GM19372 (cell line): ENCODE data around the gene EYA3.

Experiments
- ATAC-seq: cut with Tn5 transposase; IDR thresholded peaks from one replicate; pipeline ENCODE4 v1.9.1; 2021; ENCODE audit warnings: mild to moderate bottlenecking, low read depth, moderate library complexity; ENCODE audit not compliant: unreplicated experiment

The EYA3 gene, protein sequence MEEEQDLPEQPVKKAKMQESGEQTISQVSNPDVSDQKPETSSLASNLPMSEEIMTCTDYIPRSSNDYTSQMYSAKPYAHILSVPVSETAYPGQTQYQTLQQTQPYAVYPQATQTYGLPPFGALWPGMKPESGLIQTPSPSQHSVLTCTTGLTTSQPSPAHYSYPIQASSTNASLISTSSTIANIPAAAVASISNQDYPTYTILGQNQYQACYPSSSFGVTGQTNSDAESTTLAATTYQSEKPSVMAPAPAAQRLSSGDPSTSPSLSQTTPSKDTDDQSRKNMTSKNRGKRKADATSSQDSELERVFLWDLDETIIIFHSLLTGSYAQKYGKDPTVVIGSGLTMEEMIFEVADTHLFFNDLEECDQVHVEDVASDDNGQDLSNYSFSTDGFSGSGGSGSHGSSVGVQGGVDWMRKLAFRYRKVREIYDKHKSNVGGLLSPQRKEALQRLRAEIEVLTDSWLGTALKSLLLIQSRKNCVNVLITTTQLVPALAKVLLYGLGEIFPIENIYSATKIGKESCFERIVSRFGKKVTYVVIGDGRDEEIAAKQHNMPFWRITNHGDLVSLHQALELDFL

DNA sequence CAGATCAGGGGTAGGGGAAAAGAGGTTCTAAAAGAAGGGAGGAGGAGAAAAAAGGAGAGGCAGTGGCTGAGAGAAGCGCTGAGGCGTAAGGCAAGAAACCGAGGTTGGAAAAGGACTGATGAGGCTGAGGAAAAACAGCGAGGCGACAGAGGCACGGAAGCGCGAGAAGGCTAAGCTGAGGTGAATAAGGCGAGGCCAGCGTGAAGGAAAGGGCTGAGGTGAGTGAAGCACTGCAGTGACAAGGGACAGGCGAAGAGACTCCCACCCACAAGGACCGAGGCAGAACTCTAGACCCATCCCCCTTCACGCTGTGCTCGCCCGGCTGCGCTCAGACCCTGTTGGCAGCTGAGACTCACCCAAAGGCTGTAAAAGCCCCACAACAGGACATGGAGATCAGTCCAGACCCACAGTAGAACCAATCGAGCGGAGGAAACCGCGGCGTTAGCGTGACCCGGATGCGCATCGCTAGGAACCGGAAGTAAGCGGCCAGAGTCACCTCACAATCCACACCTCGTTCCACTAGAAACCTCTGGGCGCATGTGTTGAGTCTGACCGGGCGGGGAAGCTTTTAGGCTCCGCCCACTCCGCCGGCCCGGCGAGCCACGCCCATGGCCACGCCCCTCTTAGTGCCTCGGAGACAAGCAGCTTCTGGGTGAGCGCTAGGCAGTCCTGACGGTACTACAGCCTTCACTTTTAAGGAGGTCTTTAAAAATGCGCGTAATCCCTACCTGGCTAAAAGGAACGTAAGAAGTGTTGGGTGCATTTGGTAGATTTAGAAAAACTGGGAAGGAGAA is at the start of gene EYA3:
Gene EYA3, minus strand, starts transcription at position 443 of the 794 bp plus-strand sequence. CDS start 30,584 bp downstream, outside the sequence.
- ATAC-seq = peak; percentile 93

DNA sequence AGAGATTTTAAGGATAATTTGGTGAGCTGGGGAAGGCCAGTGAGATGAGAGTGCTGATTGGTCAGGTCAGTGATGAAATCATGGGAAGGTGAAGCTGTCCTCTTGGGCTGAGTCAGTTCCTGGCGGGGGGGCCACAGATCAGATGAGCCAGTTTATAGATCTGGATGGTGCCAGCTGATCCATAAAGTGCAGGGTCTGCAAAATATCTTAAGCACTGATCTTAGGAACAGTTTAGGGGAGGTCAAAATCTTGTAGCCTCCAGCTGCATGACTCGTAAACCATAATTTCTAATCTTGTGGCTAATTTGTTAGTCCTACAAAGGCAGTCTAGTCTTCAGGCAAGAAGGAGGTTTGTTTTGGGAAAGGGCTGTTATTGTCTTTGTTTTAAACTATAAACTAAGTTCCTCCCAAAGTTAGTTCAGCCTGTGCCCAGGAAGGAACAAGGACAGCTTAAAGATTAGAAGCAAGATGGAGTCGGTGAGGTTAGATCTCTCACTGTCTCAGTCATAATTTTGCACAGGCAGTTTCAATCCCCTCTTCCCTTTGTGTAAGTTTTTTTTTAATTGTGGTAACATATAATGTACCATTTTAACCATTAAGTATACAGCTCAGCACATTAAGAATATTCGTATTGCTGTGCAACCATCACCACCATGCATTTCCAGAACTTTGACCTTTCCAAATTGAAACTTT is 48.7 kb upstream of the EYA3 start:
- no peak for ATAC-seq

GRCh38 chr1:28136169-28136921 is 47.9 kb upstream of the EYA3 start:
- ATAC-seq = no peak

- ATAC-seq = no peak
These were observed 47.2 kb upstream of the EYA3 start for GRCh38 chr1:28135371-28136168.

GRCh38 chr1:28134651-28135207 is 46.3 kb upstream of the EYA3 start:
- no peak for ATAC-seq

DNA sequence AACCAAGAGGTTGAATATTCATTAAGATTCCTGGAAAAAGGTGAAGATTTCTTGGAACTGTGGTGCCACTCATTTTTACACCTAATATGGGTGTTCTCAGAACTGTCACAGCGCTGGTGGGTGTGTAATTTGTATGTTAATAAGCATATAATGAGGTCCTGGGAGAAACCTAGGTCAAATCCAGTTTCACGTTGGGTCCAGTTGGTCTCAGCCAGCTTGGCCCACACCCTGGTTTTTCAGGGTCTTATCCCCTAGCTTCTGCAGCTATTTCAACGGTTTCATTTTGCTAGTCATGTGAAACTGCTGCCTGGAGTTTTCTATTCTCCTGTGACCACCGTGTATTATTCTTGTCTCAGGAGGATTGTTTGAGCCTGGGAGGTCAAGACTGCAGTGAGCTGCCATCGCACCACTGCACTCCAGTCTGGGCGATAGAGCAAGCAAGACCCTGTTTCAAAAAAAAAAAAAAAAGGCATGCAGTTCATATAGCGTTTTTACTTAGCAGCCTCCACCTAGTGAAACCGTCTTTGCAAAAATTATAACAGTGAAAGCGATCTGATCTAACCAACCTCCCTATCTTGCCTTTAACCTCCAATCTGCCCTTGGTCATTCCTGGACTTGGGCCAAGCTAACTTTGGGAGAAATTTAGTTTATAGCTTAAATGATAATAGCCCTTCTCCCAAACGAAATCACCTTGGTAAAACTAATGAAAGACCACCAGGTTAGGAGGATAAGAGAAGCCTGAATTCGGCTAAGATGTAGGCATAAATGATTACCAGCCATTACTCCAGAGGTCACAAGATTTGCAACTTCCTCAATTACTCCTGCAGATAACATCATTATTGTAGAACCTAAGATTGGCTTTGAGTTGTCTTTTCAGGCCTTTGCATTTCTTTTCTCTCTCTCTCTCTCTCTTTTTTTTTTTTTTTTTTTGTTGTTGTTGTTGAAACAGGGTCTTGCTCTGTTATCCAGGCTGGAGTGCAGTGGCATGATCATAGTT is 44.1 kb upstream of the EYA3 start:
- ATAC-seq = no peak

DNA sequence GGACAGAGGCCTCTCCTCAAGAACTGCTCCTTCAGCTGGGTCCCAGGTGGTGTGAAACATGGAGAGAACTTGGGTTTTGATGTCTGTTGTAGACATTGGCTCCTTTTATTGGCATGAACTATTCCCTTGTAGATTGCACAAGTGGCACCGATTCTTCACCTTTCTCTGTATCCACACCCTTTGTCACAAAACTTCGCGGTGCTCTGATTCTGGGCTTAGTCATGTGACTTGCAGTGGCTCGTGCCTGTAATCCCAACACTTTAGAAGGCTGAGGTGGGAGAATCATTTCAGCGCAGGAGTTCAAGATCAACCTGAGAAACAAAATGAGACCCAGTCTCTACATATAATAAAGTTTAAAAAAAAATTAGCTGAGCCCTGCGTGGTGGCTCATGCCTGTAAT is 42.5 kb upstream of the EYA3 start:
- ATAC-seq = no peak

DNA sequence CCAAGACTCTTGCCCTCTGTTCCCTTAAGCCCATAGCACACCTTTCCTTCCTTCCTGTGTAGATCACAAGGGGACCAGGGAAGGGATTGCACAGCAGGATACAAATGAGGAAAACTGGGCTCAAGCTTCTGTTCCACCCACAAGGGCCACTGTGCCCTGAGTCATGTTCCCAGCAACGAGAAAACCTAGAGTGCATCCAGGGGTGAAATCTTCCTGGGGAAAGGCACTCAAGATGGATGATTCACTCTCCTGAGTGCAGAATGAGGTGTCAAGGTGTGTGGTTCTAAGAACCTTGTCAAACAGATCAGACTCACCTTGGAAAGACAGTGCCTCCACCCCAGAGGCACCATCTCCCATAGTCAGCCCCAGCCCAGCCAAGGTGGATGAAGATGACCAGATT is 40.7 kb upstream of the EYA3 start:
- no peak for ATAC-seq

DNA sequence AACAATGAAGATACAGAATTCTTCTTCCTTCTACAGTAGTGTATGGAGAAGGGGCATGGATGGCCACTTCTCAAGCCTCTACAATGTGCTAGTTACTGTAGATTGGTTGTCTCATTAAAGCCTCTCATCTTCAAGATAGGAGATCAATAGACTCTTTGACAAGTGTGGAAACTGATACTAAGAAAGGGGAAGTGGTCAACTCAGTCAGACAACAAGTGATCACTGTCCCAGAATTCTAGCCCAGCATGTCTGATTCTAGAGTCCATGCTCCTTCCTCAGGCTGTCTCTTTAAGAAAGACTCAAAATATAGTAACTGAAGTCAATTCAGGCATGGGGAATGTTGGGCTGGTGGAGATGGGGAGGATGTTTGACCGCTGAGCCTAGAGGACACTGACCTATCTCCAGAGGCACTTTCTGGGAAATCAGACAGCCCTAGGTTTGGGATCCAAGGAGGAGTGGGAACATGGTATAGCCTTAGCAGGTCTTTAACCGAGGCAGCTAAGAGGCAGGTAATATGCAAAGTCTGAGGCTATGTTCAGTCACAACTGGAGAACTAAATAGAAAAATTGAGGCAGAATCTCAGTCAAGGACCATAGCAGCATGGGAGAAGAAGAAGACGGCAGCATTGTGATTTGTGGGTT is 39.3 kb upstream of the EYA3 start:
- ATAC-seq = no peak

DNA sequence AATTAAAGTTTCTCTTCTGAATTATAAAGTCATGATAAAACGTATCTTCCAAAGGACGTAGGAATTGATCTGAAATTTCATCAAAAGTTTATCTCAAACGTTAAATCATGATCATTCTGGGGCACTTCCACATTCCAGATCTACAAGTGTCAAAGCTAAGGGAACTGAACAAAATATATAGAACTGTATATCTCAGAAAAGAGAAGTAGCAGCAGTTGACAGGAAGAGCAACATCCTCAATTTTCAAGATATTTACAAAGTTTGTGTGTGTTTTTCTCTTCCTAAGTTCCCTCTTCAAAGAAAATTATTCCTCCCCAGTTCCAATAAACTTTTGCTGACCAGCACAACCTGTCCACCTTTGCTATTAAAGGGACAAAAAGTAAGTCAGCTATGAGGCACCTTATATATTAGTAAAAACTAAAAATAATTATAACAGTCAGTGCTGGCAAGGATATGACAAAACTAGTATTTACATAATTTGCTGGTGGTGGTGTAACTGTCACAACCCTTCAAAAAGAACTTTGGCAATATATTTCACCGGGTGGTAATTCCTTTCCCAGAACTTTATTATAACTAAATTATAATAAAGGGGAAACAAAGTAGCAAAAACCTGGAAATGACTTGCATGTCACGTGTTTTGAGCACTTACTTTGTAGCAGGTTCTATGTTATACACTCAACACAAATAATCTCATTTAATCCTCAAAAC is 38.5 kb upstream of the EYA3 start:
- ATAC-seq = no peak

DNA sequence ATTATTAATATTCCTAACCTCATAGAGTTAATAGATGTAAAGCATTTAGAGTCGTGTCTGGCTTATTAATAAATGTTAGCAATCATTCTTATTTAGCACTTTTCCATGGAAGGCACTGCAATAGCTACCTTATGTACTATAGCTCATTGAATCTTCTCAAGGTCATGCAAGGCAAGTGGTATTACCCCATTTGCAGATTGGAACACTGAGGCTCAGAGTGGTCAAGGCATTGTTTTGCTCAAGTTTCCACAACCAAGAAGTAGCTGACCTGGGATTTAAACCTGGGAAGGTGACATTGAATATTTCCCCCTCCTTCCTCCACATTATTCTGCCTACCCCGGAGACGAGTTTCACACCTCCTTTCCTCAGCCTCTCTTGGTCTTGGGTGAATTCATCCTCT is 37.8 kb upstream of the EYA3 start:
- no peak for ATAC-seq

DNA sequence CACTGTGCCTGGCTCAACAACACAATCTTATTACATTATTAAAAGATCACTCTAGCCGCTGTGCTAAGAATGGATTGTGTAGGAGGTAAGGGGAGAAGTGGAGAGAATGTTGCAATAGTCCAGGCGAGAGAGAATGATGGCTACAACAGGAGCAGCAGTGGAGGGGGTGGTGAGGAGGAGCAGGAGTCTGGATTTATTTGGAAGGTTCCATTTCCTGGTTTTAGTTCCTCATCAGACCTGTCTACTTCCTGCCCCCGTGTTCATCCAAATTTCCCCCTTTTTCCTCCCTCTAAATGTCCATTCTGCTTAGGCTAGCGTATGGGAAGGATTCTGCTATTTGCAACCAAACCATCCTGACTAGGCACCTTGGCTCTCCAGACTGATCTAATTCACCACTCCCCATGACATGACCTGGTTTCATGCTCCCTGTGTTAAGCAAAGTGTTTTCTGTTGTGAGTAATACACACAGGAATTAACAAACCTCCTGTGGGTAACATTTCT is 35.1 kb upstream of the EYA3 start:
- no peak for ATAC-seq

- no peak for ATAC-seq
These were observed 33.8 kb upstream of the EYA3 start for GRCh38 chr1:28122183-28122582.

DNA sequence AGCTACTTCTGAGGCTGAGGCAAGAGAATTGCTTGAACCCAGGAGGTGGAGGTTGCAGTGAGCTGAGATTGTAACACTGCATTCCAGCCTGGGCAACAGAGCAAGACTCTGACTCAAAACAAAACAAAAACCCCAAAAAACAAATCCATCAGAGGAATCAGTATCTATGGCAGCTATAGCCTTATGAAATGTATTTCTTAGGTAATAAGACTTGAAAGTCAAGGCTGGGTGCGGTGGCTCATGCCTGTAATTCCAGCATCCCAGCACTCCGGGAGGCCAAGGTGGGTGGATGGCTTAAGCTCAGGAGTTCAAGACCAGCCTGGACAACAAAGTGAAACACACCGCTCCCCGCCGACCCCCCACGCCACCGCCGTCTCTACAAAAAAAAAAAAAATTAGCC is 31.1 kb upstream of the EYA3 start:
- ATAC-seq = no peak

DNA sequence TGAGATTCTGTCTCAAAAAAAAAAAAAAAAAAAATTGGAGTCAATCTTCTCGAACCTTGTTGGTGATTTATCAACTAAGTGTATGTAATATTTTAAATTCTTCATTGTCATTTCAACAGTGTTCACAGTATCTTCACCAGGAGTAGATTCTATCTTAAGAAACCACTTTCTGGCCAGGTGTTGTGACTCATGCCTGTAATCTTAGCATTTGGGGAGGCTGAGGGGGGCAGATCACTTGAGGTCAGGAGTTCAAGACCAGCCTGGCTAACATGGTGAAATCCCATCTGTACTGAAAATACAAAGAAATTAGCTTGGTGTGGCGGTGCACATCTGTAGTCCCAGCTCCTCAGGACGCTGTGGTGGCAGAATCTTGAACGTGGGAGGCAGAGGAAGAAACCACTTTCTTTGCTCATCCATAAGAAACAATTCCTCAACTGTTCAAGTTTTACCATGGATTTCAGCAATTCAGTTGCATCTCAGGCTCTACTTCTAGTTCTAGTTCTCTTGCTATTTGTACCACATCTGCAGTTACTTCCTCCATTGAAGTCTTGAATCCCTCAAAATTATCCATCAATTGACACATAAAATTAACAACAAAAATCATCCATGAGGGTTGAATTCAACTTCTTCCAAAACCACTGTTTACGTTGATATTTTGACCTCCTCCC is 30.4 kb upstream of the EYA3 start:
- ATAC-seq = no peak

- no peak for ATAC-seq
These were observed 26.9 kb upstream of the EYA3 start for GRCh38 chr1:28115267-28115666.
